ENCODE results near the gene SNAP91.

The SNAP91 gene

DNA sequence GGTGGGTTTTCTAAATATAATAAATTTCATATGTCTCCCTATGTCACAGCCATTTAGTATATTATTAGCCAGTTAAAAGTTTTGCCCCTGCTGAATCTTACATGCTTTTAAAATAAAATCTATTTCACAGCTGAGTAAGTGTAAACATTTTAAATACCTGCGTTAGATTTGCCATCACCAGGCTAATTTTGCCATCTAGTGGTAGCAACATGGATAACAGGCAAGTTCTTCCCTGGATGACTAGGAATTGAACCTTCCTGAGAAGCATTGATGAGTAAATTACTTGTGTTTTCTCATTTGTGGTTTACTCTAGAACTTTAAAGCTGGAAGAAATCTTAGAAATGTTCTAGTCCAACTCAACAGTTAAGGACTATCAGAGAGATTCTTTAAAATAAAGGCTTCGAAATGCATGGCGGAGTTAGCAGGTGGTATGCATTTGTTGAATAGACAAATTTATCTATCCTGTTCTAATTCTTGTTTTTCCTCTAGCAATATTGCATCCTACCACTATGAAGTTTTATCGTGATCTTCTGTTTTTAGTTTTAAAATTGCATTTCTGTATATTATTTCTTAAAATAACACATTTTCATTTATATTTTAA lies 193.9 kb downstream of the SNAP91 start:
- Histone ChIP-seq H3K9me3 (ENCODE audit: insufficient read depth, low read length) (no peaks in the 10 kb centered on the region), H3K36me3 (ENCODE audit: insufficient read depth, insufficient read length, low read length) (no peaks in the 10 kb centered on the region), H3K4me3 (ENCODE audit: insufficient read length, low read depth) (no peak overlapping the region), H3K9ac (ENCODE audit: insufficient read length, low read depth) (no peak overlapping the region), H3K4me1 (ENCODE audit: insufficient read depth, insufficient read length) (no peaks in the 10 kb centered on the region), H3K27me3 (ENCODE audit: insufficient read depth, insufficient read length) (no peaks in the 10 kb centered on the region)
- peak; percentile 33 for DNase-seq (ENCODE audit: low read depth, low spot score)
- TF ChIP-seq ZNF274 (IDR thresholded peaks at IDR 0.05; ENCODE audit: low read depth, low read length) (no peak), YY1 (IDR thresholded peaks at IDR 0.05; ENCODE audit: insufficient read depth, insufficient read length) (no peak), SUZ12 (IDR thresholded peaks at IDR 0.05; ENCODE audit: extremely low read depth, insufficient read depth, insufficient read length) (no peak)

DNA sequence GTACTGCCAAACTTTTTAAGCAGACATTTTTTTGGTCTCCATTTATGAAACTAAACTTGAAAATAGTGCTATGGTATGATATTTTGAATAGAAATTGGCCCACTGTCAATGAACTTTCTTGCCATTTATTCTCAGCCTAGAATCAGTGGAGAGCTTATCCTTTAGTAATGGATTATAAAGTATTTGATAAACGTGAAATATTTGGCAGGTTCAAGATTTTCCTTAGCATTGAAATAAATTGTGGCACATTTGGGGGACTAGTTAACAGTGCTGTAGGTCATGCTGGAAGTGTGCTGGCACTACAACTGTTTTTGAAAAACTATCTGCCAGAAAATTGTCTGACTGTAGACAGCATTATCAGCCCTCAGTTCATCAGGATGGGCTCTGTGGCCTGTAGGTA lies 194.4 kb downstream of the SNAP91 start:
- no peaks in the 10 kb centered on the region for H3K9me3 ChIP-seq (ENCODE audit: insufficient read depth, low read length)
- H3K4me1 ChIP-seq (ENCODE audit: insufficient read depth, insufficient read length), result no peaks in the 10 kb centered on the region

GRCh38 chr6:83511901-83512681 lies 196.8 kb downstream of the SNAP91 start, which contains the start of gene PRSS35:
Gene PRSS35, plus strand, starts transcription at chr6:83512534. Its CDS starts 10,908 bp downstream, at chr6:83523442.
- TF ChIP-seq YY1 (IDR thresholded peaks at IDR 0.05; ENCODE audit: insufficient read depth, insufficient read length), result no peak
- TF ChIP-seq SUZ12 (IDR thresholded peaks at IDR 0.05; ENCODE audit: extremely low read depth, insufficient read depth, insufficient read length), result no peak
- TF ChIP-seq ZNF274 (IDR thresholded peaks at IDR 0.05; ENCODE audit: low read depth, low read length), result no peak
- Histone ChIP-seq H3K27me3 (ENCODE audit: insufficient read depth, insufficient read length) (no peaks in the 10 kb centered on the region), H3K4me3 (ENCODE audit: insufficient read length, low read depth) (peak within 1 kb of the TSS; percentile 45), H3K4me1 (ENCODE audit: insufficient read depth, insufficient read length) (no peaks in the 10 kb centered on the region), H3K9ac (ENCODE audit: insufficient read length, low read depth) (peak within 1 kb of the TSS; percentile 63), H3K36me3 (ENCODE audit: insufficient read depth, insufficient read length, low read length) (no peaks in the 10 kb centered on the region), H3K9me3 (ENCODE audit: insufficient read depth, low read length) (no peaks in the 10 kb centered on the region)
- DNase-seq (ENCODE audit: low read depth, low spot score), result peak; percentile 50

More for the DNA sequence above, 194.4 kb downstream of the SNAP91 start:
- no peaks in the 10 kb centered on the region for H3K27me3 ChIP-seq (ENCODE audit: insufficient read depth, insufficient read length)
- no peak for DNase-seq (ENCODE audit: low read depth, low spot score)
- no peak overlapping the region for H3K4me3 ChIP-seq (ENCODE audit: insufficient read length, low read depth)
- H3K9ac ChIP-seq (ENCODE audit: insufficient read length, low read depth), result no peak overlapping the region
- TF ChIP-seq ZNF274 (IDR thresholded peaks at IDR 0.05; ENCODE audit: low read depth, low read length) (no peak), SUZ12 (IDR thresholded peaks at IDR 0.05; ENCODE audit: extremely low read depth, insufficient read depth, insufficient read length) (no peak), YY1 (IDR thresholded peaks at IDR 0.05; ENCODE audit: insufficient read depth, insufficient read length) (no peak)
- H3K36me3 ChIP-seq (ENCODE audit: insufficient read depth, insufficient read length, low read length), result no peaks in the 10 kb centered on the region

GRCh38 chr6:83511266-83511665 lies 197.6 kb downstream of the SNAP91 start:
- H3K27me3 ChIP-seq (ENCODE audit: insufficient read depth, insufficient read length), result no peaks in the 10 kb centered on the region
- no peak overlapping the region for H3K9ac ChIP-seq (ENCODE audit: insufficient read length, low read depth)
- H3K9me3 ChIP-seq (ENCODE audit: insufficient read depth, low read length), result no peaks in the 10 kb centered on the region
- H3K4me1 ChIP-seq (ENCODE audit: insufficient read depth, insufficient read length), result no peaks in the 10 kb centered on the region
- DNase-seq (ENCODE audit: low read depth, low spot score), result no peak
- no peak overlapping the region for H3K4me3 ChIP-seq (ENCODE audit: insufficient read length, low read depth)
- TF ChIP-seq YY1 (IDR thresholded peaks at IDR 0.05; ENCODE audit: insufficient read depth, insufficient read length) (no peak), SUZ12 (IDR thresholded peaks at IDR 0.05; ENCODE audit: extremely low read depth, insufficient read depth, insufficient read length) (no peak), ZNF274 (IDR thresholded peaks at IDR 0.05; ENCODE audit: low read depth, low read length) (no peak)
- no peaks in the 10 kb centered on the region for H3K36me3 ChIP-seq (ENCODE audit: insufficient read depth, insufficient read length, low read length)

- TF ChIP-seq YY1 (IDR thresholded peaks at IDR 0.05; ENCODE audit: insufficient read depth, insufficient read length), result no peak
- DNase-seq (ENCODE audit: low read depth, low spot score), result no peak
- H3K27me3 ChIP-seq (ENCODE audit: insufficient read depth, insufficient read length), result no peaks in the 10 kb centered on the region
These were observed 198.1 kb downstream of the SNAP91 start for GRCh38 chr6:83510791-83511190.

GRCh38 chr6:83509441-83509840 lies 199.5 kb downstream of the SNAP91 start:
- no peak overlapping the region for H3K4me3 ChIP-seq (ENCODE audit: insufficient read length, low read depth)
- H3K9ac ChIP-seq (ENCODE audit: insufficient read length, low read depth), result no peak overlapping the region
- no peaks in the 10 kb centered on the region for H3K36me3 ChIP-seq (ENCODE audit: insufficient read depth, insufficient read length, low read length)
- H3K9me3 ChIP-seq (ENCODE audit: insufficient read depth, low read length), result no peaks in the 10 kb centered on the region
- H3K4me1 ChIP-seq (ENCODE audit: insufficient read depth, insufficient read length), result no peaks in the 10 kb centered on the region
- H3K27me3 ChIP-seq (ENCODE audit: insufficient read depth, insufficient read length), result no peaks in the 10 kb centered on the region
- TF ChIP-seq YY1 (IDR thresholded peaks at IDR 0.05; ENCODE audit: insufficient read depth, insufficient read length) (no peak), SUZ12 (IDR thresholded peaks at IDR 0.05; ENCODE audit: extremely low read depth, insufficient read depth, insufficient read length) (no peak), ZNF274 (IDR thresholded peaks at IDR 0.05; ENCODE audit: low read depth, low read length) (no peak)
- DNase-seq (ENCODE audit: low read depth, low spot score), result no peak

More at GRCh38 chr6:83510791-83511190, 198.1 kb downstream of the SNAP91 start:
- Histone ChIP-seq H3K36me3 (ENCODE audit: insufficient read depth, insufficient read length, low read length) (no peaks in the 10 kb centered on the region), H3K4me3 (ENCODE audit: insufficient read length, low read depth) (no peak overlapping the region), H3K9ac (ENCODE audit: insufficient read length, low read depth) (no peak overlapping the region), H3K4me1 (ENCODE audit: insufficient read depth, insufficient read length) (no peaks in the 10 kb centered on the region), H3K9me3 (ENCODE audit: insufficient read depth, low read length) (no peaks in the 10 kb centered on the region)

DNA sequence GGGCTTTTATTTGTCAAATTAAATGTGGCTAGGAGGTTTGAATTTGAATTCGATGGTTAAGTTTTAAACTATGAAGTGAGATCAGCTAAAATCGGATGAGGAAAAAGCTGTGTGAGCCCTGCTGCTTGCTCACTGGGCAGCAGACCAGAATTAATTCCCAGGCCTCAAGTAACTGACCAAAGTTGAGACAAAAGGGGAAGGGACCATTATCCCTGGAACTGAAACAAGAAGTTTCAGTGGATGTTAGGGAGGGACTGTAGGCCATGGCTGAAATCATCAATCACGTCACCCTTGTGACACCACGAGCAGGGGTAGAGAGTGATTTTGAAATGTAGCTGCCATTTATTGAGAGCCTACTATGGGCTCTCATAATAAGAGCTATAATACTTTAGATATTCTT lies 203.5 kb downstream of the SNAP91 start:
- TF ChIP-seq ZNF274 (IDR thresholded peaks at IDR 0.05; ENCODE audit: low read depth, low read length) (no peak), YY1 (IDR thresholded peaks at IDR 0.05; ENCODE audit: insufficient read depth, insufficient read length) (no peak), SUZ12 (IDR thresholded peaks at IDR 0.05; ENCODE audit: extremely low read depth, insufficient read depth, insufficient read length) (no peak)
- Histone ChIP-seq H3K4me3 (ENCODE audit: insufficient read length, low read depth) (no peak overlapping the region), H3K27me3 (ENCODE audit: insufficient read depth, insufficient read length) (no peaks in the 10 kb centered on the region), H3K9me3 (ENCODE audit: insufficient read depth, low read length) (no peaks in the 10 kb centered on the region), H3K9ac (ENCODE audit: insufficient read length, low read depth) (no peak overlapping the region), H3K4me1 (ENCODE audit: insufficient read depth, insufficient read length) (no peaks in the 10 kb centered on the region), H3K36me3 (ENCODE audit: insufficient read depth, insufficient read length, low read length) (no peaks in the 10 kb centered on the region)
- no peak for DNase-seq (ENCODE audit: low read depth, low spot score)

Data from NT2/D1 (cell line).